H9 (cell line): Measurements from ENCODE around the gene GNAI2. TPM values are rescaled to one million over a fixed set of nuclear protein-coding genes. Genes with fewer than 3 reads are reported as not detected.
"Not testable (repeated sequence)": the region's sequence is repeated elsewhere in the genome, so short reads cannot be mapped to it uniquely, and the experiment has no call there.

Experiments used
- DNase-seq: peaks from one replicate; pipeline ENCODE4 v3.0.0-alpha.2; 2017
- H2AFZ ChIP-seq: one replicate; pipeline ENCODE4 v1.6.1; 2013; ENCODE audit warnings: mild to moderate bottlenecking, low read length, control low read depth, moderate library complexity
- H2AK5ac ChIP-seq: 2 replicates; pipeline ENCODE4 v1.6.1; 2013; ENCODE audit warnings: low read length, control low read depth, mixed read lengths; ENCODE audit not compliant: insufficient read length
- H2BK120ac ChIP-seq: one replicate; pipeline ENCODE4 v1.6.1; 2013; ENCODE audit warnings: low read depth, mild to moderate bottlenecking, low read length, control low read depth, inconsistent platforms; ENCODE audit not compliant: poor library complexity, severe bottlenecking
- H2BK12ac ChIP-seq: 2 replicates; pipeline ENCODE4 v1.6.1; 2013; ENCODE audit warnings: low read length, control low read depth, mixed read lengths, low read depth; ENCODE audit not compliant: insufficient read length
- H2BK15ac ChIP-seq: 2 replicates; pipeline ENCODE4 v1.6.1; 2013; ENCODE audit warnings: low read depth, low read length, control low read depth
- H2BK20ac ChIP-seq: one replicate; pipeline ENCODE4 v1.6.1; 2013; ENCODE audit warnings: low read depth, mild to moderate bottlenecking, low read length, control low read depth, inconsistent platforms; ENCODE audit not compliant: poor library complexity, severe bottlenecking
- H2BK5ac ChIP-seq: 2 replicates; pipeline ENCODE4 v1.6.1; 2013; ENCODE audit warnings: low read length, control low read depth, mixed read lengths; ENCODE audit not compliant: insufficient read length
- H3K14ac ChIP-seq: 2 replicates; pipeline ENCODE4 v1.6.1; 2013; ENCODE audit warnings: low read length, control low read depth; ENCODE audit not compliant: insufficient read depth
- H3K18ac ChIP-seq: 2 replicates; pipeline ENCODE4 v1.6.1; 2013; ENCODE audit warnings: low read depth, mild to moderate bottlenecking, mixed read lengths, low read length, control low read depth; ENCODE audit not compliant: insufficient read length
- H3K23ac ChIP-seq: 2 replicates; pipeline ENCODE4 v1.6.1; 2013; ENCODE audit warnings: low read length, control low read depth, mixed read lengths, low read depth; ENCODE audit not compliant: insufficient read length
- H3K23me2 ChIP-seq: 2 replicates; pipeline ENCODE4 v1.6.1; 2013; ENCODE audit warnings: low read depth, mild to moderate bottlenecking, mixed read lengths, low read length, control low read depth; ENCODE audit not compliant: insufficient read length, poor library complexity, severe bottlenecking
- H3K27ac ChIP-seq: 2 replicates; pipeline ENCODE4 v1.5.1; 2013; ENCODE audit warnings: low read length, control low read depth, mixed read lengths, low read depth; ENCODE audit not compliant: insufficient read length
- H3K27me3 ChIP-seq: 2 replicates; pipeline ENCODE4 v1.6.1; 2013; ENCODE audit warnings: low read length, control low read depth, inconsistent platforms; ENCODE audit not compliant: insufficient read depth
- H3K4ac ChIP-seq: 2 replicates; pipeline ENCODE4 v1.6.1; 2013; ENCODE audit warnings: low read depth, mild to moderate bottlenecking, control low read depth, inconsistent platforms, low read length, moderate library complexity
- H3K4me1 ChIP-seq: 2 replicates; pipeline ENCODE4 v1.6.1; 2013; ENCODE audit warnings: low read length, control low read depth, inconsistent platforms; ENCODE audit not compliant: insufficient read depth
- H3K4me2 ChIP-seq: 2 replicates; pipeline ENCODE4 v1.6.1; 2013; ENCODE audit warnings: low read length, control low read depth, mixed read lengths; ENCODE audit not compliant: insufficient read length, insufficient read depth
- H3K56ac ChIP-seq: 2 replicates; pipeline ENCODE4 v1.6.1; 2013; ENCODE audit warnings: low read depth, mild to moderate bottlenecking, mixed read lengths, low read length, control low read depth; ENCODE audit not compliant: insufficient read length
- H3K79me1 ChIP-seq: 2 replicates; pipeline ENCODE4 v1.6.1; 2013; ENCODE audit warnings: low read depth, mild to moderate bottlenecking, moderate library complexity, low read length, control low read depth, inconsistent platforms; ENCODE audit not compliant: insufficient read depth, poor library complexity, severe bottlenecking
- H3K79me2 ChIP-seq: 2 replicates; pipeline ENCODE4 v1.6.1; 2013; ENCODE audit warnings: low read length, control low read depth, inconsistent platforms; ENCODE audit not compliant: insufficient read depth
- H3K9ac ChIP-seq: 2 replicates; pipeline ENCODE4 v1.6.1; 2013; ENCODE audit warnings: low read length, control low read depth, mixed read lengths; ENCODE audit not compliant: insufficient read length; ENCODE audit errors: extremely low read depth
- H3K9me3 ChIP-seq: one replicate; pipeline ENCODE4 v1.6.1; 2013; ENCODE audit warnings: low read depth, low read length, inconsistent platforms; ENCODE audit not compliant: control insufficient read depth
- H3T11ph ChIP-seq: one replicate; pipeline ENCODE4 v1.6.1; 2013; ENCODE audit warnings: mild to moderate bottlenecking, low read length, control low read depth, inconsistent platforms
- H4K20me1 ChIP-seq: one replicate; pipeline ENCODE4 v1.6.1; 2013; ENCODE audit not compliant: control insufficient read depth, insufficient read length, insufficient read depth
- H4K5ac ChIP-seq: 2 replicates; pipeline ENCODE4 v1.6.1; 2013; ENCODE audit warnings: low read depth, mild to moderate bottlenecking, mixed read lengths, low read length, control low read depth; ENCODE audit not compliant: insufficient read length
- H4K8ac ChIP-seq: replicated peaks from 2 replicates; pipeline ENCODE4 v1.6.1; 2013; ENCODE audit warnings: low read length, control low read depth, mixed read lengths, low read depth; ENCODE audit not compliant: insufficient read length
- H4K91ac ChIP-seq: 2 replicates; pipeline ENCODE4 v1.6.1; 2013; ENCODE audit warnings: low read depth, mild to moderate bottlenecking, moderate library complexity, mixed read lengths, low read length, control low read depth; ENCODE audit not compliant: insufficient read length
- H3K27ac Mint-ChIP-seq, 3 experiments: 2 replicates in 2 of 3; 3 replicates in 1 of 3; pipeline ENCODE4 v1.8.0; 2020 to 2021; ENCODE audit warnings: mixed read lengths in 3 of 3, mild to moderate bottlenecking in 1 of 3, moderate library complexity in 1 of 3
- H3K27me3 Mint-ChIP-seq: 2 replicates; pipeline ENCODE4 v1.8.0; 2021; ENCODE audit warnings: low read depth, mild to moderate bottlenecking, moderate library complexity, mixed read lengths
- H3K36me3 Mint-ChIP-seq, 3 experiments: 2 replicates in 2 of 3; 3 replicates in 1 of 3; pipeline ENCODE4 v1.8.0; 2020 to 2021; ENCODE audit warnings: low read depth in 3 of 3, mixed read lengths in 3 of 3; ENCODE audit not compliant: insufficient read depth in 1 of 3
- H3K4me1 Mint-ChIP-seq, 2 experiments: 2 replicates each; pipeline ENCODE4 v1.8.0; 2020; ENCODE audit warnings: mixed read lengths in 2 of 2
- H3K4me3 Mint-ChIP-seq, 2 experiments: 2 replicates in 1 of 2; 3 replicates in 1 of 2; pipeline ENCODE4 v1.8.0; 2020 to 2021; ENCODE audit warnings: mild to moderate bottlenecking in 2 of 2, mixed read lengths in 2 of 2, moderate library complexity in 1 of 2
- H3K9me3 Mint-ChIP-seq, 2 experiments: 2 replicates in 1 of 2; 3 replicates in 1 of 2; pipeline ENCODE4 v1.8.0; 2020; ENCODE audit warnings: mild to moderate bottlenecking in 2 of 2, mixed read lengths in 2 of 2, moderate library complexity in 1 of 2
- WGBS: extraction: QIAGEN DNeasy Blood & Tissue Kit; methylation state at CpG from one replicate; pipeline ENCODE4 v1.1.7; 2013; ENCODE audit warnings: missing lambda C conversion rate, low lambda C conversion rate, mixed read lengths; ENCODE audit not compliant: insufficient read length; ENCODE audit errors: extremely low coverage; 5-methylcytosine and 5-hydroxymethylcytosine counted together
- total RNA-seq: library from RNA; stranded (reverse); gene quantifications from 2 replicates; pipeline ENCODE4 v1.2.1, GENCODE V29; 2021
- TF ChIP-seq, protein P1 (sequence below): fragments of 200-600 bp; sonication (generic); conservative IDR thresholded peaks from 3 replicates; pipeline ENCODE4 v1.8.0; 2021; ENCODE audit warnings: antibody characterized with exemption, mild to moderate bottlenecking

GNAI2 gene
- total RNA-seq, 1 experiment from 2014 or later = 218 TPM

- Histone ChIP-seq H3K79me2 (no peaks in the 10 kb centered on the region), H4K20me1 (no peaks in the 10 kb centered on the region), H3K4me2 (no peak overlapping the region), H3K14ac (no peak overlapping the region; the same call in 1 of the 2 replicates), H2BK15ac (no peak overlapping the region), H3K18ac (no peak overlapping the region), H2AFZ (no peak overlapping the region), H3K23ac (no peak overlapping the region), H4K8ac (no peak overlapping the region), H2BK120ac (no peak overlapping the region), H2BK20ac (no peak overlapping the region), H3K9ac (no peak overlapping the region), H2BK12ac (no peak overlapping the region), H3K27ac (no peak overlapping the region), H2BK5ac (no peak overlapping the region), H3K56ac (no peak overlapping the region), H3K27me3 (peaks cover 16% of the 10 kb centered on the region; the same call in 1 of the 2 replicates), H2AK5ac (no peak overlapping the region), H4K5ac (no peak overlapping the region), H3T11ph (no peak overlapping the region), H4K91ac (no peak overlapping the region), H3K4me1 (peaks cover 2% of the 10 kb centered on the region; the same call in 1 of the 2 replicates), H3K4ac (no peak overlapping the region), H3K79me1 (no peaks in the 10 kb centered on the region), H3K9me3 (no peaks in the 10 kb centered on the region), H3K23me2 (peaks cover 10% of the 10 kb centered on the region)
- no peak for DNase-seq
- Mint-ChIP-seq H3K4me3 (no peak overlapping the region), H3K36me3 (no peaks in the 10 kb centered on the region; a peak in 1 of 7 replicates), H3K27me3 (peaks cover 40% of the 10 kb centered on the region), H3K4me1 (peaks cover 47 to 63% of the 10 kb centered on the region in 2 experiments), H3K9me3 (no peaks in the 10 kb centered on the region; a peak in 1 of 5 replicates), H3K27ac (no peak overlapping the region)
- WGBS = no CpG with 5 or more reads among the region's 10 CpGs
- TF ChIP-seq, protein P1, sequence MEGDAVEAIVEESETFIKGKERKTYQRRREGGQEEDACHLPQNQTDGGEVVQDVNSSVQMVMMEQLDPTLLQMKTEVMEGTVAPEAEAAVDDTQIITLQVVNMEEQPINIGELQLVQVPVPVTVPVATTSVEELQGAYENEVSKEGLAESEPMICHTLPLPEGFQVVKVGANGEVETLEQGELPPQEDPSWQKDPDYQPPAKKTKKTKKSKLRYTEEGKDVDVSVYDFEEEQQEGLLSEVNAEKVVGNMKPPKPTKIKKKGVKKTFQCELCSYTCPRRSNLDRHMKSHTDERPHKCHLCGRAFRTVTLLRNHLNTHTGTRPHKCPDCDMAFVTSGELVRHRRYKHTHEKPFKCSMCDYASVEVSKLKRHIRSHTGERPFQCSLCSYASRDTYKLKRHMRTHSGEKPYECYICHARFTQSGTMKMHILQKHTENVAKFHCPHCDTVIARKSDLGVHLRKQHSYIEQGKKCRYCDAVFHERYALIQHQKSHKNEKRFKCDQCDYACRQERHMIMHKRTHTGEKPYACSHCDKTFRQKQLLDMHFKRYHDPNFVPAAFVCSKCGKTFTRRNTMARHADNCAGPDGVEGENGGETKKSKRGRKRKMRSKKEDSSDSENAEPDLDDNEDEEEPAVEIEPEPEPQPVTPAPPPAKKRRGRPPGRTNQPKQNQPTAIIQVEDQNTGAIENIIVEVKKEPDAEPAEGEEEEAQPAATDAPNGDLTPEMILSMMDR = no peak
Observed at GRCh38 chr3:50271314-50271936, 35.4 kb downstream of the GNAI2 start.

DNA sequence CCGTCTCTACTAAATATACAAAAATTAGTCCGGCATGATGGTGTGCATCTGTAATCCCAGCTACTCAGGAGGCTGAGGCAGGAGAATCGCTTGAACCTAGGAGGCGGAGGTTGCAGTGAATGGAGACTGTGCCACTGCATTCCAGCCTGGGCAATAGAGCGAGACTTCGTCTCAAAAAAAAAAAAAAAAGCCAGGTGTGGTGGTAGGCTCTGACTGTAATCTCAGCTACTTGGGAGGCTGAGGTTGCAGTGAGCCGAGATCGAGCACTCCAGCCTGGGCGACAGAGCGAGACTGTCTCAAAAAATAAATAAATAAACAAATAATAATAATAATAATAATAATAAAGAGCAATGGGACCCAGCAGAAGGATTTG is 36.5 kb downstream of the GNAI2 start:
- not testable (repeated sequence) for H3K9me3 Mint-ChIP-seq, H3K79me1 ChIP-seq, H3K18ac ChIP-seq, H2AFZ ChIP-seq, H4K5ac ChIP-seq, DNase-seq, H3K4me2 ChIP-seq, H2AK5ac ChIP-seq, H3K4me1 ChIP-seq, H3K36me3 Mint-ChIP-seq, H3K9ac ChIP-seq, H3K79me2 ChIP-seq, H3K14ac ChIP-seq, H4K8ac ChIP-seq, H2BK15ac ChIP-seq, H4K91ac ChIP-seq, H3K9me3 ChIP-seq, H3K56ac ChIP-seq, H3K4ac ChIP-seq, H2BK120ac ChIP-seq, H3T11ph ChIP-seq, H4K20me1 ChIP-seq, H3K23ac ChIP-seq, H2BK12ac ChIP-seq, H2BK5ac ChIP-seq, H3K27ac ChIP-seq, H2BK20ac ChIP-seq
- Mint-ChIP-seq H3K27ac (peak overlapping the region in 1 of 3 experiments; percentile 59; a peak in 1 of 7 replicates), H3K4me3 (0 out of 5 replicates have a peak overlapping the region, but pooled peaks of 1 of the 2 experiments have one; percentile 68), H3K27me3 (peaks cover 51% of the 10 kb centered on the region), H3K4me1 (peaks cover 40 to 52% of the 10 kb centered on the region in 2 experiments)
- WGBS = no CpG with 5 or more reads among the region's 10 CpGs
- Histone ChIP-seq H3K27me3 (peaks cover 16% of the 10 kb centered on the region; the same call in 1 of the 2 replicates), H3K23me2 (peaks cover 10% of the 10 kb centered on the region)
